AML-193 (cell line): Measurements from ENCODE around the gene MAGED2.
A peak's percentile ranks its signal among the peaks of the same experiment; 100 is the strongest.
"Not testable (repeated sequence)": the region's sequence is repeated elsewhere in the genome, so short reads cannot be mapped to it uniquely, and the experiment has no call there.

ENCODE experiments used
- DNase-seq, 2 experiments: peaks; one replicate each; lab custom pipeline; 2025; lab: John Stamatoyannopoulos, UW

Gene MAGED2, protein sequence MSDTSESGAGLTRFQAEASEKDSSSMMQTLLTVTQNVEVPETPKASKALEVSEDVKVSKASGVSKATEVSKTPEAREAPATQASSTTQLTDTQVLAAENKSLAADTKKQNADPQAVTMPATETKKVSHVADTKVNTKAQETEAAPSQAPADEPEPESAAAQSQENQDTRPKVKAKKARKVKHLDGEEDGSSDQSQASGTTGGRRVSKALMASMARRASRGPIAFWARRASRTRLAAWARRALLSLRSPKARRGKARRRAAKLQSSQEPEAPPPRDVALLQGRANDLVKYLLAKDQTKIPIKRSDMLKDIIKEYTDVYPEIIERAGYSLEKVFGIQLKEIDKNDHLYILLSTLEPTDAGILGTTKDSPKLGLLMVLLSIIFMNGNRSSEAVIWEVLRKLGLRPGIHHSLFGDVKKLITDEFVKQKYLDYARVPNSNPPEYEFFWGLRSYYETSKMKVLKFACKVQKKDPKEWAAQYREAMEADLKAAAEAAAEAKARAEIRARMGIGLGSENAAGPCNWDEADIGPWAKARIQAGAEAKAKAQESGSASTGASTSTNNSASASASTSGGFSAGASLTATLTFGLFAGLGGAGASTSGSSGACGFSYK

DNA sequence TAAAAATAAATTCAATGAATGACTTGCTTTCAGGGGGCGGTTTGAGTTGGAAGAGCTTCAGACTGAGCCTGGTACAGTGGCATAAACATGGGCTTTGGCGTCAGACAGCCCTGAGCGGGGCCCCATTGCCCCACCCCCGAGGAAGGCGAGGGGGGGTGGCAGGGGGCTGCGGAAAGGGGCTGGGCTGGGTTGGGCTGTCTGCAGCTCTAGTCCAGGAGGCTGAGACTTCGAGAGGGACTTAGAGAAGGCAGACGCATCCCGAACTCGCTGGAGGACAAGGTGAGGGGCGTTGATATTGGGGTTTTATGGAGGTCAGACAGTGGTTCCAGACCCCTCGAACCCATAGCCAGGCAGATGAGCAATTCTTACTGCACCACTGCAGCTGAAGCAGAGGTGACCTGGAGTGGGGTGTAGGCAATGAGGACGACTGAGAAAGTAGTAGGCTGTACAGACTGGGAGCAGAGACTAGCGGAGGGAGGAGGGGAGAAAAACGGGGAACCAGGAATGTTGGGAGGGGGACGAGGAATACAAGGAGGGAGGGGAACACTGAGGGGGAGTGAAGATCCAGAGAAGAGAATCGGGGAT, at the start of gene MAGED2:
TSS of gene MAGED2 (plus strand) at position 222 of the 585 bp plus-strand sequence. CDS start 1,587 bp downstream, outside the sequence.
- no peak for DNase-seq

GRCh38 chrX:54758114-54759055, 49.2 kb upstream of the MAGED2 start:
- DNase-seq, result no peak

DNA sequence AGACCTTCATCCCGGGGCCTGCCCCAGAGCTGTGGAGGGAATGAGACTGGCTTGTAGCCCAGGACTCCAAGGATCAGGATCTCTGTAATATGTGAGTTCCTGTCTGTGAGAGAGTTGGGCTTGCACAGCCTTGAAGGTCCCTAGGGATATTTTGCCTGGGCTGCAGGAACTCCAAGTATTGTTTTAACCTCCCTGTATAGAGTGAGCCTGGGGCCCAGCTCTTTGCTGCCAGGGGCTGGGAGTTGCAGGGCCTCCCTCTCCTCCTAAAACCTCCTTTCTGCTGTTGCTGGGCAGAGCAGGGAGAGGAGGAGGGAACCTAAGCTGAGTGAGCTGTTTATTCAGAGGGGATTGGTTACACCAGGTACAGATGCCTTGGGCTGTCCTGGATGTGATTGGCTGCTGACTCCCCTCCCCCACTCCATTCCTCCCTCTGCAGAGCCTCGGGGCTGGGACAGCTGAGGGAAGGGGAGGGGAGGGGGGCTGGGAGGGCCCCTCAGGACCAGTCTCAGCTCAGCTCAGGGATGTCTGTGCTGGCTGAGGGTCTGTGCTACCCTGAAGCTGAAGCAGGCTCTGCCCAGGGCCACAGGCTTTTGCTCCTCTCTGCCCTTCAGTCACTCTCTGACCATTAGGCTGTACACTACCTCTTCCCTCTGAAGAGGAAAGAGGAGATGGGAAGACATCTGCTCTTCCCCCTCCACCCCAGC, 33.0 kb upstream of the MAGED2 start:
- not testable (repeated sequence) for DNase-seq

- DNase-seq, result no peak
These were observed 31.5 kb upstream of the MAGED2 start for GRCh38 chrX:54776061-54776460.

DNA sequence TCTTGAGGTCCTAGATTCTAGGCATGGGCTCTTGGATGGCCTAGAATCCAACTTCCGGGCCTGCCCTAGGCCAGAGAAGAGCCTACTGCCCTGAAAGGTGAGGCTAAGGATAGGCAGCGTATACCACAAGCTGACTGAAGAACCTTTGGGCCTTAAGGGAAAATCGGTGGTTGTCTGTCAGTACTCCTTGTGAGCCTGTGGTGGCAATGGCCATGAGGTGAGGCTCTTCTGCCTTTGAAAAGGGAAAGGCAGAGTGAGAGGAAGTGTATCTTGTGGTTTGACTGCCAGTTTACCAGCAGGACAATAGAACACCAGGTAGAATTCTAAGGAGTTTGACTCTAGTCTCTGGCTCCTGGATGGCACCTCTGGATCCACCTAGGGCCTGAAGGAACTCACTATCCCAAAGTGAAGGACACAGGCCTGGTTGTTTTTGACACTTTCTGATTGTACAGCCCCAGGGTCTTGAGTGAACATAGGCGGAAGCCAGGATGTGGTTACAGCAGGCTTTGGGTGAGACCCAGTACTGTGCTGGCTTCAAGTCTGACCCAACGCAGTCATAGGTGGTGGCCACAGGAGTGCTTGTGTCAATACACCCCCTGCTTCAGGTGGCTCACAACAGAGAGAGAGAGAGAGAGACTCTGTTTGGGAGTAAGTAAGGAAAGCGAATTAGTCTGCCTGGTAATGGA, 30.4 kb upstream of the MAGED2 start:
- DNase-seq, result no peak

GRCh38 chrX:54785901-54786300, 21.6 kb upstream of the MAGED2 start:
- no peak for DNase-seq

DNA sequence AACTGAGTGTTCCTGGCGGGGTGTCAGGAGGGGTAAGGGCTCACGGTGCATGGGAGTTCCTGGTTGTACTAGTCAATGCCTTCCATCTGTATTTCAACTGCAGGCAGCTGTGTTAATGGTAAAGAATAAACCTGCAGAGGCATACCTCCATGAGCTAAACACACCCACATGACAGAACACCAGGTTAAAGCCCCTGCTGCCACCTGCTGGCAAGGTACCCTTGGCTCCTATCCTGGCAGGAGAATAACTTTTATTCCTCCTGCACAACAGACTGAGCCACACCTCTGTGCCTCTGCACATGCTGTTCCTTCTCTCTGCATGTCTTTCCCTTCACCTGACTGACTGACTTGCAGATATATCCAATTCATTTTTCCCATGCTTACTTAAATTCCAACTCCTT, 20.6 kb upstream of the MAGED2 start:
- DNase-seq, result no peak

- DNase-seq, result no peak
These were observed 19.1 kb upstream of the MAGED2 start for GRCh38 chrX:54788446-54788845.

DNA sequence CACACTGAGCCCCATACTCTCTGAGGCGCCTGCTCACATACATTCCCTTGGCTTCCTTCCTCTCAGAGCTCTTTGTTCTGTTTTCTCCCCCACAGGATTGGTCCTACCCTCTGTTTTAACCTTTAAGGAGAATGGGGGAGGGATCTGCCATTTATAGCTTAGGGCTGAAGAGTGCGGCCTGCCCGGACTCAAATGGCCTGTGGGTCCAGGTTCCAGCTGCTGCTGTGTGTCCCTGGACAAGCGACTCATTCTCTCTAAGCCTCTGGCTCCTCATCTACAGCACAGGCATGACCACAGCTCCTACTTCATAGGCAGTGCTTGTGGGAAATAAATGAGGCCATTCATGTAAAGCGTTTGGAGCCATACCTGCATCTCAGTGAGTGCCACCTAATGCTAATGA, 18.1 kb upstream of the MAGED2 start:
- not testable (repeated sequence) for DNase-seq

- DNase-seq, result no peak
These were observed 13.5 kb upstream of the MAGED2 start for GRCh38 chrX:54794028-54794427.

DNA sequence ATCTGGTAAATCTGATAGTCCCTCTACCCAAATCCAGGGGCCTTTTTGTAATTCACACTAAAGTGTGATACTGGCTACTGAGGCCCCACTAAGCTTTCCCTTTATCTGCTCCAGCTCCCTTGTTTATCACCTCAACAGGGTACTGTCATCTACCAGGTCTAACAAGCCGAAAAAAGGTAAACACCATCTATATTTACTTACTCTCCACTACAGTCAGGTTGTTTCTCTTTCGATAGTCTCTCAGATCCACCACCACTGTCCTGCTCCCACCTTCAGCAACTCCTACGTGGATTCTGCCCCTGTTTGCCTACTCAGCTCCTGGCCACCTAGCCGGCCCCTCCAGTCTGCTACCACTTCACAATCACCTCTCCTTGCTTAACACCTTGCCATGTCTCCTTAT, 12.8 kb upstream of the MAGED2 start:
- DNase-seq, result no peak

- DNase-seq, result no peak
These were observed 9.4 kb upstream of the MAGED2 start, which contains the start of gene ITIH6 for GRCh38 chrX:54798137-54798536. Gene ITIH6, minus strand, starts transcription at chrX:54798255. Its CDS starts 45 bp downstream, at chrX:54798210.

GRCh38 chrX:54799046-54799445, 8.5 kb upstream of the MAGED2 start:
- no peak for DNase-seq

- no peak for DNase-seq
These were observed 612 bp downstream of the MAGED2 start for GRCh38 chrX:54808109-54808604.

DNA sequence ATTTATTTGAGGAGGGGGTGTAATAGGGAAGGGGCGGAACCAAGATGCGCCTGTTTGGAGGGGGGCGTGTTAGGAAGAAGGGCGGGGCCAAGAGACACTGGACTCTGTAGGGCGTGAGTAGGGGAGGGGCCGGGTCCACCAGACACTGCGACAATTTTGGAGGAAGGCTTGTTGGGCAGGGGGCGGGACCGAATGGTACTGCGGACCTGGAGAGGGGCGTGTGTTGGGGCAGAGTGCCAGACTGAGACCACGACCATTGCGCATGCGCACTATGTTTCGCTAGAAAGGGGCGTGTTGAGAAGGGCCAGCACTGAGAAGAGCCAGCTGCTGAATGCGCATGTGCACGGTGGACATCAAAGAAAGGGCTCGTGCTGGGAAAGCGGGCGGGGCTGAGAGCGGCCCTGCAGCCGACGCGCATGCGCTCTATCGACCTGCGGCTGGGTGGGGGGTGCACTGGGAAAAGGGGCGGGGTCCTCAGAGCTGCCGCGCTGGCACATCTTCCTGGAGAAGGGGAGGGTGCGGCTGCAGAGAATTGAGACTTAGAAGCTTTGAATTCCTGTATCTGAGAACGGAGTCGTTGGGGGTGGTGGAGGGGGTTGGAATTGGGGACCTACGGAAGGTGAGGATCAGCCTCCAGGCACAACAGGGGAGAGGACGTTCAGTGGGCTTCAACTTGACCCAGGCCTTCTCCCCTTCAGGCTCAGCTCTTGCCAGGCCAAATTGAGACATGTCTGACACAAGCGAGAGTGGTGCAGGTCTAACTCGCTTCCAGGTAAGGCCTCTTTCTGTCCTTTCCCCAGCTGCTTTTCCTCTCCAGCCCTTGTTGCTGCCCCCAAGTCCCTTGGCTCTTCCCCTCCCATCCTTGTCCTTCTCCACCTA, 1.3 kb downstream of the MAGED2 start:
- DNase-seq, result peak; percentile 69 to 77

- DNase-seq, result no peak
These were observed 3.0 kb downstream of the MAGED2 start for GRCh38 chrX:54810532-54810931.

GRCh38 chrX:54811301-54811885, 3.8 kb downstream of the MAGED2 start:
- no peak for DNase-seq

DNA sequence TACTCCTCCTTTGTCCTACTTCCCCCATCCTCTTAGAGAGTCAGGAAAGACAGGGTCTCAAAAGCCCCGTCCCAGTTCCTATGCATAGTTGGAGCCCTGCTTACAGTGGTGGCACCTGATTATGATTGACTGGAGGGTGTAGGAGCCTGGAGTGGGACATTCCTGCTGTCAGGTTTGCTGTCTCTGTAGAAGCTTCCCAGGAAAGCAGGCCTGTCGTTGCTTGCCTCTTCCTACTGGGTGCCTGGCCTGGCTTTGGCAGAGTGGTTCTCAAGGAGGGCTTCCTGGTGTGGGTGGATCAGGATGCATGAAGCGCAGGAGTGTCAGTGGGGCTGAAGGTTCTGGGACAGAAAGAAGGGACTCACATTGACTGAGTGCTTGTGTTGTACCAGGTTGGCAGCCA, 4.8 kb downstream of the MAGED2 start:
- DNase-seq, result no peak

DNA sequence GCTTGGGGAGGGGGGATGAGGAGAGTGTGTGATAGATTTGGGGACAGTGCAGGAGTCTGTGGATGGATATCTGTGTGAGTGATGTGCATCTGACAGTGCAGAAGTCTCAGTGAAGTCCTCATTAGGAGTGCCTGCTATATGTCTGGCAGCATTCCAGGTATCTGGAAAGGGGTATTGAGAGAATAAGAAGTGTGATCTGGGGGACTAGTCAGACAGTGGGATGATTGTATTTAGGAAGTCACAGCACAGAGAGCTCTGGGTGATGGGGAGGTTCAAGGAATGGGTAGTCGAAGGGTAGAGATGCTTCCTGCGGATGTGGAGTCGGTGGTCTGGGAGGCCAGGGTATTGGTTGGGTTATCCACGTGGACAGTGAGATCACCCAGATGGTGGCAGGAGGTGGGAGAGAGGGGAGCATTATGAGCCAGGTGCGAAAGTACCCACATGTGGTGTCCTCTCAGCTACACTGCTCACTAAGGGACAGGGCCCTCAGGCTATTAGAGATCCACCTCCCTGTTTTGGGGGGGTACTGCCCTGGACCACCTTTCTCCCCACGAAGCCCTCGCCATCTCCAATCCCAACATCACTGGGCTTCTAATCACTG, 9.8 kb downstream of the MAGED2 start:
- DNase-seq, result no peak
